IPS DF 4.7 (cell line): ENCODE results near the gene MED7.
"Not testable (repeated sequence)": the region's sequence is repeated elsewhere in the genome, so short reads cannot be mapped to it uniquely, and the experiment has no call there.

Experiments
- DNase-seq: peaks from one replicate; pipeline ENCODE4 v3.0.0-alpha.2; 2013; ENCODE audit warnings: low spot score; ENCODE audit errors: extremely low read depth

Gene MED7, protein sequence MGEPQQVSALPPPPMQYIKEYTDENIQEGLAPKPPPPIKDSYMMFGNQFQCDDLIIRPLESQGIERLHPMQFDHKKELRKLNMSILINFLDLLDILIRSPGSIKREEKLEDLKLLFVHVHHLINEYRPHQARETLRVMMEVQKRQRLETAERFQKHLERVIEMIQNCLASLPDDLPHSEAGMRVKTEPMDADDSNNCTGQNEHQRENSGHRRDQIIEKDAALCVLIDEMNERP

GRCh38 chr5:157142317-157143126 lies at the start of gene MED7:
MED7 (minus strand) TSS chr5:157142865; CDS start chr5:157139431, 3,434 bp downstream.
- DNase-seq: peak; percentile 99

- no peak for DNase-seq
These were observed 46.6 kb upstream of the MED7 start for GRCh38 chr5:157189223-157189622.

DNA sequence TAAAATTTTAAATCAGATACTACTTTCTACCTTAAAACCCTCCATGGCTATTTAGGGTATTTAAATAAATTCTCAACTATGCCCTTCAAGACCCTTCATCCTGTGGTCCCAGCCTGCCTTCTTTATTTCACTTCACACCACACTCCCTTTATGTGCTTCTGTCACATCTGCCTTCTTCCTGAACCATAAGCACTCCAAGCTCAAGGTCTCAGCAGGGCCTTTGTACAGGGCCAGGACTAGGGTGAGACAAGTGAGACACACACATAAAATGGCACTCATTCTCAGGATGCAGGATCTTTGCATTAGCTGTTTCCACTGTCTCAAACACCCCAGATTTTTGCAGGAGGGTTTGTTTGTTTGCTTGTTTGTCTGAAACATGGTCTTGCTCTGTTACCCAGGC lies 45.6 kb upstream of the MED7 start:
- no peak for DNase-seq

GRCh38 chr5:157187046-157187754 lies 44.5 kb upstream of the MED7 start:
- peak; percentile 9 for DNase-seq

DNA sequence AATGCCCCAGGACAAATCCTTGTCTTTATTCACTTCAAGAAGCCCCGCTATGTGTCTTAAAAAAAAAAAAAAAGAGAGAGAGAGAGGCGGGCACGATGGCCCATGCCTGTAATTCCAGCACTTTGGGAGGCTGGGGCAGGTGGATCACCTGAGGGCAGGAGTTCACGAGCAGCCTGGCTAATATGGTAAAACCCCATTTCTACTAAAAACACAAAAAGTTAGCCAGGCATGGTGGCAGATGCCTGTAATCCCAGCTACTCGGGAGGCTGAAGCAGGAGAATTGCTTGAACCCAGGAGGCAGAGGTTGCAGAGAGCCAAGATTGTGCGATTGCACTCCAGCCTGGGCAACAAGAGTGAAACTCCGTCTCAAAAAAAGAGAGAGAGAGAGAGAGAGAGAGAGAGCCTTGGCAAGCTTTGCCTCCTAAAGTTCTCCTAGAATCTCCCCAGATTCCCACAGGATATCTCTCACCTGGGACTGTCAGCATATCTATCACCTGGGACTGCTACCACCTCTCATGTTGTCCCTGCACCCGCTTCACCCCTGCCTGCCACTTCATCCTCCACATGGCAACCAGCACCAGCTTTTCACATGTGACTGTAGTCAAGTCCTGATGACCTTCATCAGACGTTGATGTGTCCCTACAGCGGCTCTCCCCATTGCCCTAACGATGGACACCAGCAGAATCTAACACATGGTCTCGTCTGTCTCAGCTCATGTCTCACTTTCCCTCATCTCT lies 43.8 kb upstream of the MED7 start:
- DNase-seq: no peak

DNA sequence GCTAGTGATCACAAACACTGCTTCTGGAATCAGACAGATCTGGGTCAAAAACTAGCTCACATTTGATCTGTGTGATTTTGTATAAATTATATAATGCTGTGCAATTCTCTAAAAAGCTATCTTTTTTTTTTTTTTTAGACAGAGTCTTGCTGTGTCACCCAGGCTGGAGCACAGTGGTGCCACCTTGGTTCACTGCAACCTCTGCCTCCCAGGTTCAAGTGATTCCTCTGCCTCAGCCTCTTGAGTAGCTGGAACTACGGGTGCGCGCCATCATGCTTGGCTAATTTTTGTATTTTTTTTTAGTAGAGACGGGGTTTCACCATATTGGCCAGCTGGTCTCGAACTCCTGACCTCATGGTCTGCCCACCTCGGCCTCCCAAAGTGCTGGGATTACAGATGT lies 42.5 kb upstream of the MED7 start:
- not testable (repeated sequence) for DNase-seq

DNA sequence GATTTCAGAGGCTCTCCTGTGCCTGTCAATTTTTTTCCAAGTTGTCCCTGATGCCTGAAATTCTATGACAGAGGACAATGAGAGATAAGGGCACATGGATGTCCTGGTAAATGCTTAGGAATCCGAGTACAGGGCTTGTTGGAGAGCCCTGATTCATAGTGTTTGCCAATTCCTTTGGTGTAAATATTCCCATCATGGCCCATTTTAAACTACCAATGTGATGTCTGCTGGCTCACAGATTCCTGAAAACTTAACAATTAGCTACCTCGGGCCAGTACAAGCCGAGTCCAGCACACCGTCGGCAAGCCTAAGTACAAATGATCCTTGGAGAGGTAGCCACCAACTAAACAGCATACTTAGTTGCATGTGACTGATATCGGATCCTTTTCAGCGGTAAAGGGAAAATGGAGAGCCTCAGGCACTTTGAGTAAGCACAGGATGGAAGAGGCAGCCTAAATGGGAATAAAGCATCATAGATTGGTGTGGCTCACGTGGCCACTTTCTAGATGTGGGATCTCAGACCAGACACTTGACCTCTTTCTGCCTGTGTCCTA lies 41.5 kb upstream of the MED7 start:
- DNase-seq: no peak

DNA sequence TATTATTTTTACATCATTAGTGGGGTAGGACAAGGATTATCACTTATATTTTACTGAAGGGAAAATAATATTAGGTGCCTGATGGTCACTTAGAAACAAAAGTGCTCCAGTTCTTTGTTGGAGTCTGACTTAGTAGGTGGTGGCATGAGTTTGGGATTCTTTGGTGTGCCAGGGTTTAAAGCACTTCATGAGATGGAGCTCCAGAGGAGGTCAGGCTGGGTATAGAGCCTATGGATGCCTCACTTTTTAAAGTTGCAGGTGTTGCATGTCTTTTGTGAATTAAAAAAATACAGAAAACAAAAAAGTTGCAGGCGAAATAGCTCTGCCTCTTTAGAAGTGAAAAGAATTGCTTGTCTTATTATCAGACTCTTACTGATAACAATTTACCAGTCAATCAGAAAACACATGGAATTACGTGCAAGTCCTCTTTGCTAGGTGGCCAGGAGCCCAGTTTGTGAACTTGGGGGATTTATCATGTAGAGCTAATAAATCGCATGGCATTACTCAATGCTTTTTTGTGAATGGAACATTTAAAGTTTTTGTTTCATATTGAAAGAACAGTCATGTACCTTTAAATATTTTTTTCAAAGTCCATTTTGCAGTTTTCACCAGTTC lies 39.6 kb upstream of the MED7 start:
- no peak for DNase-seq

- no peak for DNase-seq
These were observed 38.0 kb upstream of the MED7 start, which contains the start of gene ITK for GRCh38 chr5:157180374-157181264. ITK (plus strand) TSS chr5:157180840; CDS start chr5:157180978, 138 bp downstream.

GRCh38 chr5:157178966-157179365 lies 36.3 kb upstream of the MED7 start:
- DNase-seq: no peak

DNA sequence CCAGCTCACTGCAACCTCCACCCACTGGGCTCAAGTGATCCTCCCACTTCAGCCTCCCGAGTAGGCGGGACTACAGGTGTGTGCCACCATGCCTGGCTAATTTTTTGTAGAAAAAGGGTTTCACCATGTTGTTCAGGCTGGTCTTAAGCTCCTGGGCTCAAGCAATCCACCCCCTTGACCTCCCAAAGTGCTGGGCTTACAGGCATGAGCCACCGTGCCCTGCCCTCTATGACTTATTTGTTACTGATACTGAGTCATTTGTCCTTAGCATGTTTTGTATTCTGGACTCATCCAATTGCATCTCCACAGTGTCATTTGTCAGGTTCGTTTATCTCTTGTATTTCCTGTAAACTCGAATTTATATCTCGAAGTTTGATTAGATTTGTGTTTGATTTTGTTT lies 35.3 kb upstream of the MED7 start:
- no peak for DNase-seq

DNA sequence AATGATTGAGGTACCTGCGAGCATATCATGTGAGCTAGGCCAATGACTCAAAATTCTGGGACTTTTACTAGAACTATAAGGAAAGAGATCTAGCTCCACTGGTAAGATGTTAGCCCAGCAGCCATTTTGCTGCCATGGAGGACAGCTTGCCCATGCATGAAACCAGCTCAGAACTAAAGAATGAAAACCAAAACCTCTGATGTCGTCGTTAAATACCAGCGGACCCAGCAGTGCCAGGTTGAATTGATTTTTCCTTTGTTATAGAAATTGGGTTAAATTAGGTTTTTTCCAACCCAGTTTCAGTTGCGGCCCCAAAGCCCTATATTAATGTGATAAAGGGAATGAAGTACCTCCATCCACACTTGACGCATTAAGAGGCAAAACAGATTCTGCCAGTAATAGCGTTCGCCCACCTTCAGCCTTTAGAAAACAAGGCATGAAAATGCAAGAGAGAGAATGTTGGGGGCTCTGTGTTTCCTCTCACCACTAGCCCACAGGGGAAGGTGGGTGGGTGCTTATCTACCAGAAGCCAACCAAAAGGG lies 32.5 kb upstream of the MED7 start:
- DNase-seq: no peak

- no peak for DNase-seq
These were observed 29.7 kb upstream of the MED7 start for GRCh38 chr5:157172403-157172802.

DNA sequence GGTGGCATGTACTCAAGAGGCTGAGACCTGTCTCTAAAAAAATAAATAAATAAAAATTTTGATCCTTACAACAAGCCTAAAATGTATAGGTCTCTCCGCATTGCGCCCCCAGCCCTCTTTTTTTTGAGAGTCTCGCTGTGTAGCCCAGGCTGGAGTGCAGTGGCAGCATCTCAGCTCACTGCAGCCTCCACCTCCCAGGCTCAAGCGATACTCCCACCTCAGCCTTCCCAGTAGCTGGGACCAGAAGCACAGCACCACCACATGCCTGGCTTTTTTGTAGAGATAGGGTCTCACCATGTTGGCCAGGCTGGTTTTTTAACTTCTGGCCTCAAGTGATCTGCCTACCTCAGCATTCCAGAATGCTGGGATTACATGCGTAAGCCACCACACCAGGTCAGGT lies 25.6 kb upstream of the MED7 start:
- DNase-seq: no peak

- no peak for DNase-seq
These were observed 24.6 kb upstream of the MED7 start for GRCh38 chr5:157167214-157167621.

GRCh38 chr5:157166214-157167213 lies 23.8 kb upstream of the MED7 start, which contains the start of gene GARIN3:
GARIN3 (minus strand) TSS chr5:157166264; CDS start chr5:157166168, 96 bp downstream.
- DNase-seq: no peak

DNA sequence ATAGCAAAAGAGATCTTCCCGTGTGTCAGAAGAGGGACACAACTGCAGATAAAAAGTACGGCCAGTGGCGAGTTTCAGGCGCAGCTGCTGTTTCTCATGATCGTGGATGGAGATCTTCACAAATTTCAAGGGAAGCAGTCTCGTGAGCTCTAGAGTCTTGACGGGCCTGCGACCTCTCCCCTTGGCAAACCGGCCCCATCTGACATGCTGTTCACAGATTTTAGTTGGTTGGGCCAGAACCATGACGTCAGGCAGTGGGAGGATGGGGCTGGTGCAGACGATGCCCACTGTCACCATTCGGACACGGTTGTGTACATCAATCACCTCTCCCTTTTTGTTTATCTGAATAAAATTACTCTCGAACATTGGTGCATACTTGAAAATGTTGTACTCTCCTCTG lies 23.0 kb upstream of the MED7 start:
- DNase-seq: no peak

DNA sequence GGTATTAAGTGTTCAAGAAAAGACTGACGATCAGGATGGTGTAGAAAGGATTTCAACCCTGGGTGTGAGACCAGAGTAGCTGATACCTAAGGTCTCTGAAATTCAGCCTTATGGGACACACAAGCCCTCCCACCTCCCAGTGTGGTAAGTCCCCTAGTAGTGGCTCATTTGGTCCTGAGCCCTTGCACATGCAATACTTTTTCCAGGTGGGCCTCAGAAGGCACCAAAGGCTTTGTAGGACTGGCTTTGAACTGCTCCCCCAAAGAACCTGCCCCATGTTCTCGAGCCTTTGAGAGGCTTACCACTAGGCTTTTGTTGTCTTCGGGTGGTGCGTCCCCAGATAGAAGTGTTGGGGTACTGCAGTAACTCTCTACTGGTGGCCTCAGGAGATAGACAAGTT lies 22.6 kb upstream of the MED7 start:
- DNase-seq: no peak
